GM18520 (cell line): ENCODE data around the gene ABHD5.

Source experiments
- ATAC-seq: cut with Tn5 transposase; IDR thresholded peaks from one replicate; pipeline ENCODE4 v1.9.1; 2021; ENCODE audit not compliant: unreplicated experiment

ABHD5 gene

GRCh38 chr3:43710607-43711006 is 19.9 kb downstream of the ABHD5 start:
- ATAC-seq = no peak

GRCh38 chr3:43718296-43718695 is 27.6 kb downstream of the ABHD5 start:
- no peak for ATAC-seq

- no peak for ATAC-seq
Measured at GRCh38 chr3:43723121-43723734, 32.5 kb downstream of the ABHD5 start.

- ATAC-seq = no peak
Measured at GRCh38 chr3:43726521-43726920, 35.8 kb downstream of the ABHD5 start.

GRCh38 chr3:43727930-43728329 is 37.2 kb downstream of the ABHD5 start:
- no peak for ATAC-seq

GRCh38 chr3:43728476-43728875 is 37.7 kb downstream of the ABHD5 start:
- ATAC-seq = no peak

- ATAC-seq = no peak
Measured at GRCh38 chr3:43728947-43729346, 38.2 kb downstream of the ABHD5 start.

- no peak for ATAC-seq
Measured at GRCh38 chr3:43729707-43730414, 39.1 kb downstream of the ABHD5 start.

GRCh38 chr3:43732747-43733425 is 42.1 kb downstream of the ABHD5 start:
- no peak for ATAC-seq

GRCh38 chr3:43733459-43734384 is 43.0 kb downstream of the ABHD5 start:
- no peak for ATAC-seq

GRCh38 chr3:43734685-43735084 is 43.9 kb downstream of the ABHD5 start:
- ATAC-seq = no peak

- ATAC-seq = no peak
Measured at GRCh38 chr3:43735618-43736017, 44.9 kb downstream of the ABHD5 start.

- ATAC-seq = no peak
Measured at GRCh38 chr3:43736558-43737440, 46.1 kb downstream of the ABHD5 start.

- no peak for ATAC-seq
Measured at GRCh38 chr3:43738305-43738704, 47.6 kb downstream of the ABHD5 start.

- no peak for ATAC-seq
Measured at GRCh38 chr3:43742920-43743319, 52.2 kb downstream of the ABHD5 start.

GRCh38 chr3:43747641-43748040 is 56.9 kb downstream of the ABHD5 start:
- no peak for ATAC-seq

GRCh38 chr3:43748179-43748578 is 57.4 kb downstream of the ABHD5 start:
- no peak for ATAC-seq

- no peak for ATAC-seq
Measured at GRCh38 chr3:43748645-43749044, 57.9 kb downstream of the ABHD5 start.

GRCh38 chr3:43752905-43753304 is 62.2 kb downstream of the ABHD5 start:
- no peak for ATAC-seq
